Neural progenitor cell (in vitro differentiated cells): ENCODE measurements around the gene FAM180A.

Experiments used
- CTCF ChIP-seq: fragments of 200-600 bp; sonication (generic); IDR thresholded peaks from 2 replicates; pipeline ENCODE4 v1.5.1; 2017; ENCODE audit warnings: antibody characterized with exemption, mild to moderate bottlenecking
- EZH2 ChIP-seq: fragments of 200-600 bp; sonication (generic); IDR thresholded peaks from 2 replicates; pipeline ENCODE4 v1.6.1; 2017; ENCODE audit warnings: antibody characterized with exemption, mild to moderate bottlenecking, moderate library complexity
- EZH2phosphoT487 ChIP-seq: fragments of 200-600 bp; sonication (generic); IDR thresholded peaks from 2 replicates; pipeline ENCODE4 v1.6.1; 2017; ENCODE audit warnings: antibody characterized with exemption

DNA sequence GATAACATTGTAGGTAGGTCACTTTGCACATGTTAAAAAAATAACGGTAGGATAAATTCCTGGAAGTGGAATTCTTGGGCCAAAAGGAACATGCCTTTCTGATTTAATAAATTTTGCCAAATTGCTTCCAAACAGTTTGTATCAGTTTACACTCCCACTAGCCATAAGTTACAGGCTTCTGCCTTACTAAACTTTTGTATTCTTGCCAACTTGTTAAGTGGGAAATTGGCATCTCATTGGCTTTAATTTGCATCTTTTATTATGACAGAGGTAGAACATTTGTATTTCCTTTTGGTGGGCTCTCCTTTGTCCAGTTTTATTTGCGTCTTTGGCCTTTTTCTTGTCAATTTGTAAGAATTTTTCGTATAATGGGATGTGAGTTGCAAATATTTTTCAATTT is 38.3 kb upstream of the FAM180A start:
- TF ChIP-seq EZH2phosphoT487 = no peak
- TF ChIP-seq CTCF = no peak
- no peak for TF ChIP-seq EZH2
